HEK293 (cell line): Measurements from ENCODE around the gene GUCY1A2.

Experiments used
- CTCF ChIA-PET: fragments of 350-600 bp; formaldehyde crosslinking; extraction: SDS; loops from one replicate; lab custom pipeline; 2021; ENCODE audit warnings: antibody characterized with exemption; lab: Yijun Ruan, JAX
- POLR2A ChIA-PET: fragments of 300-600 bp; formaldehyde crosslinking; extraction: SDS; loops from one replicate; lab custom pipeline; 2020; ENCODE audit warnings: antibody characterized with exemption, inconsistent platforms; lab: Yijun Ruan, JAX
- H3K27ac ChIP-seq: fragments of 200-500 bp; sonication (Bioruptor generic); 2 replicates; pipeline ENCODE4 v1.5.1; 2014; ENCODE audit warnings: low read depth, low read length, control low read depth, inconsistent platforms; ENCODE audit errors: extremely low read depth
- H3K36me3 ChIP-seq, 2 experiments: fragments of 200-500 bp in 1 of 2; sonication (Bioruptor generic) in 1 of 2; 1 replicate in 1 of 2; 2 replicates in 1 of 2; pipeline ENCODE4 v1.5.1; 2014 to 2017; ENCODE audit warnings: inconsistent platforms in 2 of 2, low read length in 2 of 2; ENCODE audit not compliant: control insufficient read depth in 2 of 2, insufficient read depth in 1 of 2
- H3K4me1 ChIP-seq: fragments of 200-500 bp; sonication (Bioruptor generic); 2 replicates; pipeline ENCODE4 v1.5.1; 2014; ENCODE audit warnings: mild to moderate bottlenecking, low read length, inconsistent platforms; ENCODE audit not compliant: control insufficient read depth, insufficient read depth
- H3K4me3 ChIP-seq: 2 replicates; pipeline ENCODE4 v1.5.1; 2011; ENCODE audit warnings: low read depth, mild to moderate bottlenecking, control low read depth, low read length, moderate library complexity
- H3K9me3 ChIP-seq: fragments of 200-500 bp; sonication (Bioruptor generic); 2 replicates; pipeline ENCODE4 v1.5.1; 2014; ENCODE audit warnings: low read depth, low read length, inconsistent platforms; ENCODE audit not compliant: control insufficient read depth, insufficient read depth
- BCL6B ChIP-seq: fragments of 450-650 bp; formaldehyde crosslinking; IDR thresholded peaks from 2 replicates; pipeline ENCODE4 v1.5.1; 2017; ENCODE audit warnings: missing biosample characterization, missing genetic modification characterization
- GLIS2 ChIP-seq: fragments of 450-650 bp; formaldehyde crosslinking; IDR thresholded peaks from 2 replicates; pipeline ENCODE4 v1.5.1; 2016; ENCODE audit warnings: missing biosample characterization, missing genetic modification characterization
- HOXC10 ChIP-seq: sonication (generic); formaldehyde crosslinking; IDR thresholded peaks from 2 replicates; pipeline ENCODE4 v1.8.1; 2023; ENCODE audit warnings: mild to moderate bottlenecking, missing genetic modification reagents
- HOXD13 ChIP-seq: sonication (generic); formaldehyde crosslinking; IDR thresholded peaks from 2 replicates; pipeline ENCODE4 v1.8.0; 2022; ENCODE audit warnings: missing genetic modification reagents, borderline replicate concordance
- PRDM4 ChIP-seq: fragments of 450-650 bp; formaldehyde crosslinking; IDR thresholded peaks from 2 replicates; pipeline ENCODE4 v1.5.1; 2017; ENCODE audit warnings: missing biosample characterization, missing genetic modification characterization
- SALL2 ChIP-seq: fragments of 450-650 bp; formaldehyde crosslinking; IDR thresholded peaks from 2 replicates; pipeline ENCODE4 v1.5.0; 2017; ENCODE audit warnings: missing biosample characterization, mild to moderate bottlenecking, missing genetic modification characterization, borderline replicate concordance
- SCRT1 ChIP-seq: fragments of 450-650 bp; formaldehyde crosslinking; IDR thresholded peaks from 2 replicates; pipeline ENCODE4 v1.5.1; 2016; ENCODE audit warnings: missing biosample characterization, missing genetic modification characterization, borderline replicate concordance
- ZBTB11 ChIP-seq: fragments of 450-650 bp; formaldehyde crosslinking; conservative IDR thresholded peaks from 2 replicates; pipeline ENCODE4 v1.5.1; 2016; ENCODE audit warnings: low read depth, missing biosample characterization, missing genetic modification characterization
- ZBTB26 ChIP-seq: fragments of 450-650 bp; formaldehyde crosslinking; optimal IDR thresholded peaks from 2 replicates; pipeline ENCODE3; 2016; ENCODE audit warnings: missing biosample characterization, mild to moderate bottlenecking, missing genetic modification characterization
- ZBTB6 ChIP-seq: fragments of 450-650 bp; formaldehyde crosslinking; IDR thresholded peaks from 2 replicates; pipeline ENCODE4 v1.5.1; 2017; ENCODE audit warnings: missing biosample characterization, missing genetic modification characterization
- ZFP3 ChIP-seq: fragments of 450-650 bp; formaldehyde crosslinking; IDR thresholded peaks from 2 replicates; pipeline ENCODE4 v1.5.1; 2016; ENCODE audit warnings: low read depth, missing biosample characterization, missing genetic modification characterization
- ZNF132 ChIP-seq: fragments of 450-650 bp; formaldehyde crosslinking; IDR thresholded peaks from 2 replicates; pipeline ENCODE4 v1.5.1; 2017; ENCODE audit warnings: missing biosample characterization, missing genetic modification characterization, borderline replicate concordance
- ZNF211 ChIP-seq: fragments of 450-650 bp; formaldehyde crosslinking; IDR thresholded peaks from 2 replicates; pipeline ENCODE4 v1.5.1; 2016; ENCODE audit warnings: low read depth, missing biosample characterization, missing genetic modification characterization
- ZNF221 ChIP-seq: fragments of 450-650 bp; formaldehyde crosslinking; IDR thresholded peaks from 2 replicates; pipeline ENCODE4 v1.5.1; 2017; ENCODE audit warnings: missing biosample characterization, missing genetic modification characterization, borderline replicate concordance
- ZNF302 ChIP-seq: fragments of 450-650 bp; formaldehyde crosslinking; IDR thresholded peaks from 2 replicates; pipeline ENCODE4 v1.5.1; 2016; ENCODE audit warnings: missing biosample characterization, missing genetic modification characterization, low read depth
- ZNF366 ChIP-seq: fragments of 450-650 bp; formaldehyde crosslinking; conservative IDR thresholded peaks from 2 replicates; pipeline ENCODE4 v1.5.1; 2016; ENCODE audit warnings: missing biosample characterization, missing genetic modification characterization
- ZNF37A ChIP-seq: fragments of 450-650 bp; IDR thresholded peaks from 2 replicates; pipeline ENCODE4 v1.5.1; 2018; ENCODE audit warnings: missing biosample characterization, missing genetic modification characterization
- ZNF416 ChIP-seq: fragments of 450-650 bp; formaldehyde crosslinking; IDR thresholded peaks from 2 replicates; pipeline ENCODE4 v1.5.1; 2016; ENCODE audit warnings: missing biosample characterization, missing genetic modification characterization
- ZNF549 ChIP-seq: fragments of 450-650 bp; IDR thresholded peaks from 2 replicates; pipeline ENCODE4 v1.5.1; 2018; ENCODE audit warnings: missing biosample characterization, missing genetic modification characterization, mild to moderate bottlenecking, inconsistent platforms, moderate library complexity
- ZNF580 ChIP-seq: fragments of 450-650 bp; formaldehyde crosslinking; IDR thresholded peaks from 2 replicates; pipeline ENCODE4 v1.5.1; 2016; ENCODE audit warnings: missing biosample characterization, missing genetic modification characterization
- ZNF629 ChIP-seq: fragments of 450-650 bp; formaldehyde crosslinking; IDR thresholded peaks from 2 replicates; pipeline ENCODE4 v1.5.1; 2017; ENCODE audit warnings: missing biosample characterization, missing genetic modification characterization
- ZNF692 ChIP-seq: fragments of 450-650 bp; formaldehyde crosslinking; IDR thresholded peaks from 2 replicates; pipeline ENCODE4 v1.5.1; 2016; ENCODE audit warnings: missing biosample characterization, missing genetic modification characterization

Gene GUCY1A2

GRCh38 chr11:106748059-106748458, 270.2 kb downstream of the GUCY1A2 start:
- Histone ChIP-seq H3K9me3 (no peaks in the 10 kb centered on the region), H3K27ac (no peak overlapping the region), H3K4me1 (no peaks in the 10 kb centered on the region), H3K4me3 (no peak overlapping the region), H3K36me3 (no peaks in the 10 kb centered on the region)
- ChIA-PET POLR2A (no interaction called here), CTCF (no interaction called here)
- TF ChIP-seq ZNF221 (tag by site-specific recombination) (no peak), ZNF132 (no peak), GLIS2 (tag by site-specific recombination) (no peak), ZNF302 (tag by site-specific recombination) (no peak), SALL2 (tag by site-specific recombination) (no peak), ZBTB6 (no peak), HOXC10 (no peak), ZNF692 (no peak), ZNF580 (tag by site-specific recombination) (no peak), ZNF366 (no peak)

- Histone ChIP-seq H3K36me3 (no peaks in the 10 kb centered on the region), H3K4me3 (no peak overlapping the region), H3K9me3 (no peaks in the 10 kb centered on the region), H3K27ac (no peak overlapping the region), H3K4me1 (no peaks in the 10 kb centered on the region)
- no peak for TF ChIP-seq ZNF549
- TF ChIP-seq ZNF211: no peak
- TF ChIP-seq ZBTB26: no peak
- no peak for TF ChIP-seq PRDM4 (tag by site-specific recombination)
- TF ChIP-seq HOXD13 (CRISPR knock-in tag): no peak
- TF ChIP-seq BCL6B (tag by site-specific recombination): no peak
- TF ChIP-seq ZNF629 (tag by site-specific recombination): no peak
- TF ChIP-seq ZBTB11 (tag by site-specific recombination): no peak
- no peak for TF ChIP-seq SCRT1 (tag by site-specific recombination)
- TF ChIP-seq ZNF37A (tag by site-specific recombination): no peak
- TF ChIP-seq ZNF416 (tag by site-specific recombination): no peak
- TF ChIP-seq ZFP3 (tag by site-specific recombination): no peak
- no peak for TF ChIP-seq ZNF302 (tag by site-specific recombination)
- CTCF ChIA-PET: no interaction called here
- POLR2A ChIA-PET: no interaction called here
These were observed 272.3 kb downstream of the GUCY1A2 start for GRCh38 chr11:106745941-106746340.
